Islet of Langerhans (tissue), 1 donor: ENCODE data around the gene HK1.
A peak's percentile ranks its signal among the peaks of the same experiment; 100 is the strongest.
"Not testable (repeated sequence)": the region's sequence is repeated elsewhere in the genome, so short reads cannot be mapped to it uniquely, and the experiment has no call there.

Experiments used
- FAIRE-seq: peaks from one replicate; lab custom pipeline; 2011; peaks lifted over from hg19 to GRCh38; lab: Jason Lieb, UNC

The HK1 gene

DNA sequence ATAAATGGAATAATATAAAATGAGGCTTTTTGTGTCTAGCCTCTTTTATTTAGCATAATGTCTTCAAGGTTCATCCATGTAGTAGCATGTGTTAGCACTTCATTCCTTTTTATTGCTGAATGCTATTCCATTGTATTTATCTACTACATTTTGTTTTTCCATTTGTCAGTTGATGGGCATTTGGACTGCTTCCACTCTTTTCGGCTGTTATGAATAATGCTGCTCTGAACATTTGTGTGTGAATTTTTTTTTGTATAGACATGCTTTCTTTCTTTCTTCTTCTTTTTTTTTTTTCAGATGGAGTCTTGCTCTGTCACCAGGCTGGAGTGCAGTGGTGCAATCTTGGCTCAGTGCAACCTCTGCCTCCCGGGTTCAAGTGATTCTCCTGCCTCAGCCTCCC is 50.6 kb downstream of the HK1 start:
- FAIRE-seq: not testable (repeated sequence)

DNA sequence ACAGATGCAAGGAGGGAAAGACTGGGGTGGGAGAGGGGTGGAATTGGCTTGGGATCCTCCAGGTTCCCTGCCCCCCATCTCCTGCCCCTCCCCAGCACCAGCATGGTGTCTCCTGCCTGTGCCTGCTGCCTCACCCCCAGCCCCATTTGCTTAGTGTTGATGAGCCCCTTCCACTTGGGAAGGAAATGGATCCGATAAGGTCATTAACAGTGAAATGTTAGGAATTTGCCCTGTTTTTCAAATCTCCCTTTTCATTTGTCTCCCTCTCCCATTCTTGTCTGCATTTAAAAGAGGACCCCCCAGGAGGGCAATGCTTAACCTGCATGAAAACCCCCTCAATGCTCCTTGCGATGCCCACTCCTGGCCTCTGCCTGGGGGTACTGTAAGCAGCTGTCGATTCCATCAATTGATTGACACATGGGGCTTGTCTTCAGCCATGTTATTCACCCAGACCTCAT is 51.5 kb downstream of the HK1 start:
- FAIRE-seq: no peak

DNA sequence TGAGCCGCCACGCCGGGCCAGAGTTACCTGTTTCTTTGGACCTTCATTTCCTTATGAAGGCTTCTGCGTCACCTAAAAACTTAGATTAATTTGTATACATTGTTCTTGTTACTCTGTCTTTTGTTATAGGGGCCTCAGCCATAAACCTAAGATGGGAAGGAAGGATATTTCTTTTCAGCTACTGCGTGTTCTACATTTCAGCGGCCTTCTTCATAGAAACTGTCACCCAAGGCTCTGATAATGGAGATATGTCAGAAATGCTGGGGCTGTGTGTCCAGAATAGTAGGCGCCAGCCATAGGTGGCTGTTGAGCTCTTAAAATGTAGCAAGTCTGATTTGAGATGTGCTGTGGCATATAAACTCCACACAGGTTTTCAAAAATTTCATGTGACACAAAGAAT is 52.9 kb downstream of the HK1 start:
- no peak for FAIRE-seq

DNA sequence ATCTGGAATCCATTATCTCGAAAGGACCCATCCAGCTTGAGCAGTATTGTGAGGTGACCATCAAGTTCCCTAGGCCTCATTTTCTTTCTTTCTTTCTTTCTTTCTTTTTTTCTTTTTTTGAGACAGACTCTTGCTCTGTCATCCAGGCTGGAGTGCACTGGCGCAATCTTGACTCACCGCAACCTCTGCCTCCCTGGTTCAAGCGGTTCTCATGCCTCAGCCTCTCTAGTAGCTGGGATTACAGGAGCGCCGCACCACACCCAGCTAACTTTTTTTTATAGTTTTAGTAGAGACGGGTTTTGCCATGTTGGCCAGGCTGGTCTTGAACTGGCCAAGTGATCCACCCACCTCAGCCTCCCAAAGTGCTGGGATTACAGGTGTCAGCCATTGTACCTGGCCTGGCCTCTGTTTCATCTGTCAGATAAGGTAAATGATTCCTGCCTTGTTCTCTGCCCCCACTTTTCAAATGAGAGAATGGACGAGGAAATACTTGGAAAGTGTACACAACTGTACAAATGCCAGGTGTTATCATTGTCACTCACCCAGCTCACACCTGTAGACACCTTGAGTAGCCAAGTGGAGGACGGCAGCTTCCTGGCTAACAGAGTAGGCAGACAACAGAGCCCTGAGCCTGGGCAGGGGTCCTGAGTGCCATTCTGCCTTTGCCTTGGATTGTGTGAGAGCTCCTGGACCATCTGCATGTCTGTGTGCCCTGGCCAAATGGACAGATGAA is 54.1 kb downstream of the HK1 start:
- no peak for FAIRE-seq

DNA sequence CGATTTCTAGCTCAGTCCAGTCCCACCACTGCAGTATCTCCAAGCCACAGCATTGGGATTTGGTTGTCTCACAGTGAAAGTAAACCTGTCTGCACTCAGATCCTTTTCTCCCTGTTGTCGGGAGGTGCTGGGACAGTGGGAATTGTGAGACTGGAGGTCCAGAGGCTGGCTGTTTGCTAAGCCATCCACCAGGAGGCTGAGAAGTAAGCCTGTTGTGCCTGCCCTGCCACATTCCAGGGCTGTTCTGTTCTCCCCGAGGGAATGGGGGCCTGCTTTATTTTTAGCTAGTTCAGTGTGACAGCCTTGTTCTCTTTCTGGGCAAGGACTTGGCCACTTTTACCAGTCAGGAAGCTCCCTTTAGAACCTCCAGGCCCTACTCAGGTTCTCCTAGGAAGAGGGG is 54.9 kb downstream of the HK1 start:
- no peak for FAIRE-seq

DNA sequence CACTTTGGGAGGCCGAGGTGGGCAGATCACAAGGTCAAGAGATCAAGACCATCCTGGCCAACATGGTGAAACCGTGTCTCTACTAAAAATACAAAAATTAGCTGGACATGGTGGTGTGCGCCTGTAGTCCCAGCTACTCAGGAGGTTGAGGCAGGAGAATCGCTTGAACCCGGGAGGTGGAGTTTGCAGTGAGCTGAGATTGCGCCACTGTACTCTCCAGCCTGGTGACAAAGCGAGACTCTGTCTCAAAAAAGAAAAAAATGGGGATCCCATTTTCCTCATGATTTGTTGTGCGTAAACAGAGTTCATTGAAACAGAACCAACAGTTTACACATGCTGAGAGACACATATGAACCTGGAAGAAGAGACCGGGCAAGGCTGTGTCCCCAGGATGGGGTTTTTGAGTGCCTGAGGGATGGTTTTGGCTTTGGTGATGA is 55.6 kb downstream of the HK1 start:
- not testable (repeated sequence) for FAIRE-seq

DNA sequence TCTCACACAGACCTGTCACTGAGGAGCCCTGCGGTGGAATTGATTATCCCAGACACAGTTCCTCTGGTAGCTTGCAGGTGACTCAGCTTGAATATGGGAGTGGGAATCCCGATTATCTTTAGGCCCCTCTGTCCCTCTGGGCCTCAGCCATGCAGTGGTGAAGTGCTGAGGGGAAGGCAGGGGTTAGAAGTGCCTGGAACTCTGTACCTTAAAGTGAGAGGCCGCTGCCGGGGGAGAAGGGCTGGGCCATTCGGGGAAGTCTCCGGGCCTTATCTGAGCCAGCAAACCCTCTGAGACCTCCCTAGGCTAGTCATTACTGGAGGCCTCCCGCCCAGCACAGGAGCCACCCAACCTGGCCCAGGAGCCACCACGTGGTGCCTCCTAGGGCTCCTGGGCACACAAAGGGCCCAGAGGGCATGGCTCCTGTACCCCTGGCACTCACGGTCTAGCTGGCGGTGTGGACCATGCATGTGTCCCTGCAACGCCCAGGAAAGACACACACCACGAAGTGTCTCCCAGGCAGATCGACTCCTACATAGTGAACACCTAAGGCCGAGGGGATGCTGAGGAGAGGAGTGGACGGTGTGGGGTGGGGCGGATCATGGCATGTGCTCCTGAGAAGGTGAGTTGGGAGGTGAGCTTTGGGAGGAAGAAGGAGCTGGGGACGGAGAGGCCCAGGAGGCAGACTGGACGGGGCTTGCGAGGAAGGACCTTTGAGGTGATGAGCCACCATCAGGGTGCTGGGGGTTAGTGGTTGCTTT is 56.2 kb downstream of the HK1 start:
- FAIRE-seq: no peak

DNA sequence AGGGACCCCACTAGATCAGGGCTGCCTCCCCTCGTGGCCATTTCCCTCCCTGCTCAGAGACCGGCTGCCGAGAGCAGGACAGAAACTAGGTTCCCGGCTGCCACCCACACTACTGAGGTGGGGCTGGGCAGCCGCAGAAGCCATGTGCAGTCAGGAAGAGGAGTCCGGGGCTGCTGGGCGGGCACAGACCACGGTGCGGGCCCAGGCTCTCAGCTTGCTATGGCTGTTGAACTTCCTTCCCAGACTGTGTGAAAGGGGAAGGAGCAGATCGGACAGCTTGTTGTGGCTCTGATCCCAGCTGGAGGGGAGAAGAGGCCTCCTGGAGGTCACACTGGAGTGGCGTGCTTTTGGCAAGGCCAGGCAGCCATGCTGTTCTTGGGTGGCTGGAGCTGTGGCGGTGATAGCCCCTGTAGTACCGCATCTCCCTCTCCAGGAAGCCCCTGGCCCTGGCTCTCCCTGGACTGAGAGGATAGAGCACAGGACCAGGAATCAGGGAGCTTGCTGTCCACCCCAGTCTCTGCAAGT is 56.8 kb downstream of the HK1 start:
- no peak for FAIRE-seq

DNA sequence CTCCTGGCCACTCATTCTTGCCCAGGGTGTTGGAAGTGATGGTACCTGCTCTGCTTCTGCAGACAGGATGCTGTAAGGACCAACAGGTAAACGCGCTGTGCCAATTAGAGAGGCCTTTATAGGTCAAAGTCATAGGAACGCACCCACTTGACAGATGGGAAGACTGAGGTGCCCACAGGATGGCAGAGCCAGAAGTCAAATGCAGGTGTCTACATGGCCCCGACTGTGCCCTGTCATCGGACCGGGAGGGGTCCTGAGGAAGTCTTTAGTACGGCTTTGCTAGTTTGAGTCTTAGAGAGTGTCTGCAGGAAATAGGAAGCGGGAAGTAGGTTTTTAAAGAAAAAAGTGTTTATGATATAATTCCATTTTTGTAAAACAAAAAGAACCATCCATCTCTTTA is 57.3 kb downstream of the HK1 start:
- no peak for FAIRE-seq

DNA sequence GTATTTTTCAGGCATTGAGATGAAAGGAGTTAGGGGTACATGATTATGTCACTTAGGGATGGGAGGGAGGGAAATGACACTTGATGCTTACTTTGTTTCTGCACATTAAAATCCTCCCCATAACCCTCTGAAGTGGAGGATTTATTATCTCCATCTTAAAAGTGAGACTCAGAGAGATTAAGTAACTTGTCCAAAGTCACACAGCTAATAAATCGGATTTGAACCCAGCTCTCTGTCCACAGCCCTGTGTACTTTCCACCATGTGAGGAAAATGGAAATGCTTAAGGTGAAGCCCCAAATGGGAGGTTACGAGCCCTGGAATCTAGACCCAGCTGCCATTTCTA is 58.6 kb downstream of the HK1 start:
- no peak for FAIRE-seq

DNA sequence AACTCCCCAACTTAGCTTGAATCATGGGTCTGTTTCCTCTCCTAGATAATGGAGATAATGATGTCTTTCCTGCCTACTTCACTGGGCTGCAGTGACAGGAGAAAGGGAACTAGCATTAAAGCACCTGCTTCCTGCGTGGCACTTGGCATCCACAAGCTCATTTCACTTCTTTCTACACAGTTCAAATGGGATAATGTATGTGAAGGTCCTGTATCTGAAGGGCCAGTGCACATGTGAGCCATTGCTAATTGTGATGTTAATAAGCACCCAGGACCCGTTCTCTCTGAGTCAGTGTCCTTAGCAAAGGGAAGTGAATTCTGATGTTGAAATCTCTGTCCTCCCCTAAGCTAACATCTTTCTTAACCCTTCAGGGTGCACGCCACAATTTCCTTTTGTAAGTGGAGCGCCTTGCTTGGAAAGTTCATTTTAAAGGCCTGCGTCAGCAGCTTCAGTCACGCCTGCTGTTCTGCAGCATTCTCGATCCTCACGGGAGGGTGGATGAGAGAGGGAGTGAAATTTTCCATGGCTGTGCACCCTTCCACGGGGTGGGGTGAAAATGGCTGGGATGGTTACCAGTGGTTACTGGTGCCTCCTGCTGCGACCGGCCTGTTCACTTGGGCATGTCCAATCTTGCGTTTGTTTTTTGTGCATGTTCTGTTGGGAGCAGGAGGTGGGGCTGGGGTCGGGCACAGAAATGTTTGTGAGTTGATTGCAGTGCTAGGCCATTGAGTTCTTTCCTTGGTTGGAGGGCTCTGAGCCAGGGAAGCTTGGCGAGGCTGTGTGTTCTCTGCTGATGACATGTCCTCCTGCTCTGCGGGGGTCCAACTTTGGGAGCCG is 59.2 kb downstream of the HK1 start:
- FAIRE-seq: no peak

DNA sequence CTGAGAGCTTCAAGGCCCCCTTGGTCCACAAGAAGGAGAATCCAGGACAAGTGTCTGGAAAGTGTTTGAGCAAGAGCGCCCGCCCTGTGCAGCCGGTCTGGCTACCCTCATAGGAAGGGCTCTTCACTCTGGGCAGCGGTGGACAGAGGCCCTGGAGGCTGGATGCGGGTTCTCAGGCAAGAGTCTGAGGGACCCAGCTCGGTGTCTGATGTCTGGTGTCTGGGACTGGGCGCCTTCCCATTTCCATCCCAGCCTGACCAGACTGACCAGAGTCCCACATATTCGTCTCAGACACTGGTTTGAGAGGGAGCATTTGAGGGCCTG is 59.8 kb downstream of the HK1 start:
- FAIRE-seq: no peak

DNA sequence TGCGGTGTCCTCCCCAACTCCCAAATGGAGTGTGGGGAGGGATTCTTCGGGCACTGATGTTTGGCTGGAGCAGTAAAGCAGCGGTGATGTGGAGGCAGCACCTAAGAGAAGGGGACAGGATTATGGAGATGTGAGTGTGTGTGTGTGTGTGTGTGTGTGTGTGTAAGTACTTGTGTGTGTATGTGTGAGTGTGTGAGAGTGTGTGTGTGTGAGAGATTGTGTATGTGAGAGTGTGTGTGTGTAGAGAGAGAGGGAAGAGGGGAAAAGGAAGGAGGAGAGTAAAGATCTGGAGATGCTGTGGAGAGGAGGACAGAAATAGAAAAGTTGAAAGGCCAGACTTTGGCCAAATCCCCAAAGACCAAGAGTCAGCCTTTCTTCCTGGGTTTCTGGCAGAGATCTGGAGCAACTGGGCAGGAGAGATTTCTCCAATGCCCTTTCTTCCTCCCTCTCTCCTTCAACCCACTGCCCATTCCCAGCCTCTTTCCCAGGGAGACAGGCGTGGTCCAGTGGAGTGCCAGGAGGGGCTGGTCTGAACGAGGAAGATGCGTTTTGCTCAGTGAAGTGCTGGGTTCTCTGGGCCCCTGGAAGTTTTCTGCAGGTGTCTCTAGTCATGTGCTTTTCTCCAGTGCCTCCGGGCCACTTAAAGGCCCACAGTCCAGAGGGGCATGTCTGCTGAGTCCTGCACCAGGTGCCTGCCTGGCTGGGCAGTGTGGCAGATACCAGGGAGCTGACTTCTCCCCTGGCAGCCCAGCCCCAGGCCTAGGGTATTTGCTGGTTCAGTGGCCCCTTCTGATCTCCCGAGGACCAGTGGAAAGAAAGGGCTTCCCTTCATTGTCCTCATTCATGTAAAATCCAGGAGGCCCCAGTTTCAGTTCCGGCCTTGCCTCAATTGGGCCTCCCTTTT is 60.5 kb downstream of the HK1 start:
- FAIRE-seq: no peak

DNA sequence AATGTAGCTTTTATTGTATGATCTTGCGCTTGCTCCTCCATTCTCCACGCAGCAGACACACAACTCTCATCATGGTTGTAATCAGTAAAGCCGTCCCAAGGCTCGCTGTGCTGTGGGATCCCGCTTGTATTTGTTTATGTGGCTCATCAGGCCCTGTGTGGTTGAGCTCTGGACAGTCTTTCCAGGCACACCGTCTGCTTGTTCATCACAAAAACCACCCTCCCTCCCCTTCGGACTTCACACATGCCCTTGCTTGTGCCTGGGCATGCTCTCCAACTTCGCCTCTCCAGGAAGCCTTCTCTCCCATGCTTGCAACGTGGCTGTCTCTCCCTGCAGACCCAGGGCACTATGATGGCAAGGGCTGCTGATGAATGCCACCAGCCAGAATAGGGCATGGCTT is 62.4 kb downstream of the HK1 start:
- FAIRE-seq: no peak

DNA sequence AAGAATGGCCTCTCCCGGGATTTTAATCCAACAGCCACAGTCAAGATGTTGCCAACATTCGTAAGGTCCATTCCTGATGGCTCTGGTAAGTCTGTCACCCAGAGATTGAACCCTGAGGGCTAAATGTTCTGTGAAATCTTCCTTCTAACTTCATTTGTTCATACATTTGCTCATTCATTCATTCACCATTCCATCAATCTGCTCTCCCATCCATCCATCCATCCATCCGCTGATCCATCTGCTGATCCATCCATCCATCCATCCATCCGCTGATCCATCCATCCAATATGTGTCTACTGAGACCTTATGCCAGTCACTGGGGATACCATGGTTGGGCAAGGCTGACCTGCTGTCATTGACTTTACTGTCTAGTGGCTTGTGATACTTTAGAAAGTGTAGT is 65.6 kb downstream of the HK1 start:
- FAIRE-seq: no peak

DNA sequence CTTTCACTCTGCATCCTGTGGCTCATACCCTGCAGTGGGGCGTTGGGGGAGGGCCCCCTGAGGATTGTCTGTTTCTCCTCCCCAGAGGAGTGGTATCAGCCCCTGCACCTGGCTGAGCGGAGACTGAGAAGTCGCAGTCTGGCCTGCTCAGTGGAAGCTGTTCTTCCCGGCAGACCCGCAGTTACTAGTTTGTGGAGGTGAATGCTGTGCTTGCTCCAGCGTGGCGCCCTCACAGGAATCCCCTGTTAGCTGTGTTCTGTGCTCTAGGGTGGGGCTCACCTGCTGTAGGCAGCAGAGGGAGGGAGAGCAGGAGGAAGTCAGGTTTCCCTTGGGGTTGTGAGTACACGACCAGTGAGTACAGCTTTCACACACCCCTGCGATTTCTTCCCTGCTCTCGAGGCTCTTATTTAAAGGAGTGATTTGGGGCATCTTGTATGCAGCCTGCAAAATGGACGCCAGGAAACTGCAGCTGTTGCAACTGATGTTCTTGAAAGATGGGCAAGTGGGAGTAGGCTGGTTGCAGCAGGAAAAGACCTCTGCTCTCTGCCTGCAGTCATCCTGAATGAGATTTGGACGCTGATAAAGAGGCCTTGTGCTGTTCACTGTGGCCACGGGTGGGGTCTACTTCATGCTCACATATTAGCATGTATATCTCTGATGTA is 66.4 kb downstream of the HK1 start:
- no peak for FAIRE-seq

DNA sequence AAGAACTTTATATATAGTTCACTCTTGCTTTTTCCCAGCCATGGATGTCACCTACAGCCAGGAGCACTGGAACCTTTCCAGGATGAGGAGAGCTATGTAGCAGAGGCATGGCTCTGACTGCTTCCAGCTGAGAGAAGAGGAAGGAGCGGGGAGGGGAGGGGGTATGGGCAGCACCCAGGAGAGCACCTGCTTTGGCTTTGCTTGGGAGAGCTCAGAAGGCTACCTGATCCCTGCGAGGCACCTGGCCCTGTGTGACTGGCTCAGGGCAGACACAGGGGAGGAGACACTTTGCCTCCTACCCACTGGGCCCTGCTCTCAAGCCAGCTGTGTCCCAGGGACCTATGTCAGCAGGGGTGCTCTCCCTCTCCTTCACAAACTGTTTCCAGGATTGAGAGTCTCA is 67.1 kb downstream of the HK1 start:
- FAIRE-seq: no peak

DNA sequence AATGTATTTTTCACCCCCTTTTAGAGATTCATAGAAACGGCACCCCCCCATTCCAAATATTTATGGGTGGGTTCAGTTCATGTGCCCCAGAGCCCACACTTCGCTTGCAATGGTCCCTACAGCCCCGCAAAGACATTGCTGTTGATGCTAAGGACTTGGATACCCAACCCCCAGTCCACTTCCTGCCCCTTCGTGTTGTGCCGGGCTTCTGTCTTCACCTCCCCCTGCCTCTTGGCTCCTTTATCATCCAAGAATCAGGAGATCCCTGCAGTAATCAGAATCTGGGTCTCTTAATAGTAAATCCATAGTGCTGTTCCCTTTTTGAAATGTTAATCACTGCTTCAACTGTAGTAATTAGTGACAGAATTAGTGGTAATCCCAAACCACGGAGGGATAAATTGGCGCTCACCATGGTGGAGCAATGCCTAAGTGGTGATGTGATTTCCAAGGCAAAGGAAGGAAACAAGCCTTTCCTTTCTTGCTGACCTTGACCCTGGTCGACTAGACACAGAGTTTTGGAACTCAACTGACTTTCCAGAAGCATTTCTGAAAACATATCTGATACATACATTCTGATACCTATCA is 67.7 kb downstream of the HK1 start:
- FAIRE-seq: no peak

DNA sequence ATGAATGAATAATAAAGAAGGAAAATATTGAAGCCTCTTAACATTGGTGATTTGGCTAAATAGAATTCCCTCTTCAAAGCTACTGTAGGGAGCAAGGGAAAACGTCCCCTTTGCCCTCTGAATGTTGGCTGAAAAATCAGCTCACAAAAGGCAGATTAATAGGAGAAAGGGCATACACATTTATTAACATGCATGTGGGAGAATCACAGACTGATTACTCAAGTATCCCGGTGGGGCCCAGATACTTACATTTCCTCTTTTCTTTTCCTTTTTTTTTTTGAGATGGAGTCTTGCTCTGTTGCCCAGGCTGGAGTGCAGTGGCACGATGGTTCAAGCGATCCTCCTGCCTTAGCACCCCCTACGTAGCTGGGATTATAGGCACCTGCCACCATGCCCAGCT is 68.5 kb downstream of the HK1 start:
- no peak for FAIRE-seq

DNA sequence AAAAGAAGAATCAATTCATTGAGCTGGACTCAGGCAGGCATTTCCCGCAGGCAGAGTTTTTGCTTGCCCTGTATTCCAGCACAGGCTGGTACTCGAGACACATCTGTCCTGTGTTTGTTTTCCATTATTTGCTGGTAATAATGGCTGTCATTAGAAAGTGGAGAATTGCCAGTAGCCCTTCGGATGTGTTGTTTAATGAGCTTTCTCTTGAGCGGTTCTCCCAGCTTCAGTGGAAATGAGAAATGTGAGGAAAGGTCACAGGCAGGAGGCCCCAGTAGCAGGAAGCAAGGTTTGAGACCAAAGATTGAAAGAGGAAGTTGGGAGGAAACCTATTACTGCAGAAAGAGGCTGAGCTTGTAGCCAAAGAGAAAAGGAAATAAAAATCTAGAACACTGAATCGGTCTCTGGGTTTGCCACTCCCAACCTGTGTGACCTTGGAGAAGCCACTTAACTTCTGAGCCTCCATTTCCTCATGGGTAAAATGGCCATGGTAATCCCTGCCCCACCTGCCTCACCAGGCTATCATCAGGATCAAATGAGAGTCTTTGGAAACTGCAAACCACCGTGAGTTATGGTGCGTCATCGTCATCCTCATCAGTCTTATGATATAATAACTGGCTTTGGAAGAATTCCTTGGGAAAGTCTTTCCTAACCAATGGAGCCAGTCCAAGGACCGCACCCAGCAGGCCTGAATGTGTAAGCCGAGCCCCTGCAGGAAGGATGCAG is 70.7 kb downstream of the HK1 start:
- FAIRE-seq: peak; percentile 33
